ENCODE measurements around the gene CEP192. TPM values are rescaled to one million over a fixed set of nuclear protein-coding genes. Genes with fewer than 3 reads are reported as not detected.

The CEP192 gene
- total and polyA plus RNA-seq, 2 of the 13 experiments (the other 11 are each of a cell fraction or from before 2014, with no cell fraction given): 15.3 to 24.7 TPM

GRCh38 chr18:12975488-12975887 lies 15.7 kb upstream of the CEP192 start (continued):
- no peak for TF ChIP-seq ZNF512 (CRISPR knock-in tag; IDR thresholded peaks at IDR 0.05)
- TF ChIP-seq HNRNPH1 (optimal IDR thresholded peaks at IDR 0.05; ENCODE audit: low read depth, low read length): no peak
- no peak for TF ChIP-seq CENPX (CRISPR knock-in tag; IDR thresholded peaks at IDR 0.05)
- no peak for TF ChIP-seq SATB2 (CRISPR knock-in tag; IDR thresholded peaks at IDR 0.05)
- TF ChIP-seq RERE (CRISPR knock-in tag; IDR thresholded peaks at IDR 0.05; ENCODE audit: low read depth): no peak
- no peak for TF ChIP-seq ZNF318 (CRISPR knock-in tag; IDR thresholded peaks at IDR 0.05)
- TF ChIP-seq CREB1 (IDR thresholded peaks at IDR 0.05): no peak
- TF ChIP-seq CREB1 (CRISPR knock-in tag; IDR thresholded peaks at IDR 0.05): no peak
- no peak for TF ChIP-seq ZSCAN30 (CRISPR knock-in tag; IDR thresholded peaks at IDR 0.05)

Data from HepG2 (cell line).